GM18526 (cell line): ENCODE results near the gene GOLGA6L10.
"Not testable (repeated sequence)": the region's sequence is repeated elsewhere in the genome, so short reads cannot be mapped to it uniquely, and the experiment has no call there.

Experiments
- POLR2A ChIP-seq: IDR thresholded peaks from 3 replicates; pipeline ENCODE4 v1.6.1; 2011; ENCODE audit not compliant: insufficient read length; ENCODE audit errors: extremely low read depth

Gene GOLGA6L10, protein sequence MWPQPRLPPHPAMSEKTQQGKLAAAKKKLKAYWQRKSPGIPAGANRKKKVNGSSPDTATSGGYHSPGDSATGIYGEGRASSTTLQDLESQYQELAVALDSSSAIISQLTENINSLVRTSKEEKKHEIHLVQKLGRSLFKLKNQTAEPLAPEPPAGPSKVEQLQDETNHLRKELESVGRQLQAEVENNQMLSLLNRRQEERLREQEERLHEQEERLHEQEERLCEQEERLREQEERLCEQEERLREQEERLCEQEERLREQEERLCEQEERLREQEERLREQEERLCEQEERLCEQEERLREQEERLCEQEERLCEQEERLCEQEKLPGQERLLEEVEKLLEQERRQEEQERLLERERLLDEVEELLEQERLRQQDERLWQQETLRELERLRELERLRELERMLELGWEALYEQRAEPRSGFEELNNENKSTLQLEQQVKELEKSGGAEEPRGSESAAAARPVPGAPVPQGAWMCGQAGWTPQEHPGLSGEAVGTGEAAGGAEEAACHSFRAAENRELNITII

DNA sequence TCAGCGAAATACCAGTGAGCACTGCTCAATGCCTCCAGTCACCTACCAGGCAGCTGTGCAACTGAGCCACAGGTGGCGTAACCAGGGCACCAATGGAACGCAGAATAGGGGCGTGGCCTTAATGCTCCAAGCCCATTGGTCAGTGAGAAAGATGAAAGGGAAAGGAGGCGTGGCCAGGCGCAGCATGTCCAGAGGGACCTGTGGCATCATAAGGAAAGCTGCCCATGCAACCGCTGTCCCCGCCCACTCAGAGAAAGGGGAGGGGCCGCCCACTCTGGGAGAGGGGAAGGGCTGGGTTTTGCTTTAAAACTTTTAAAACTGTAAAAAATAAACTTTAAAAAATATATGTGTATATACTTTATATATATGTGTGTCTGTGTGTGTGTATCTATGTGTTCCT, at the start of gene GOLGA6L10:
Gene GOLGA6L10, minus strand, starts transcription at position 101 of the 400 bp plus-strand sequence. Its CDS starts 100 bp downstream, at position 1.
- not testable (repeated sequence) for TF ChIP-seq POLR2A

- no peak for TF ChIP-seq POLR2A
These were observed 49.5 kb upstream of the GOLGA6L10 start for GRCh38 chr15:82398785-82399184.

- no peak for TF ChIP-seq POLR2A
These were observed 48.5 kb upstream of the GOLGA6L10 start for GRCh38 chr15:82397817-82398216.

GRCh38 chr15:82393671-82394070, 44.4 kb upstream of the GOLGA6L10 start:
- no peak for TF ChIP-seq POLR2A

- no peak for TF ChIP-seq POLR2A
These were observed 22.4 kb upstream of the GOLGA6L10 start for GRCh38 chr15:82371656-82372055.

- no peak for TF ChIP-seq POLR2A
These were observed 32.2 kb downstream of the GOLGA6L10 start for GRCh38 chr15:82317091-82317489.

DNA sequence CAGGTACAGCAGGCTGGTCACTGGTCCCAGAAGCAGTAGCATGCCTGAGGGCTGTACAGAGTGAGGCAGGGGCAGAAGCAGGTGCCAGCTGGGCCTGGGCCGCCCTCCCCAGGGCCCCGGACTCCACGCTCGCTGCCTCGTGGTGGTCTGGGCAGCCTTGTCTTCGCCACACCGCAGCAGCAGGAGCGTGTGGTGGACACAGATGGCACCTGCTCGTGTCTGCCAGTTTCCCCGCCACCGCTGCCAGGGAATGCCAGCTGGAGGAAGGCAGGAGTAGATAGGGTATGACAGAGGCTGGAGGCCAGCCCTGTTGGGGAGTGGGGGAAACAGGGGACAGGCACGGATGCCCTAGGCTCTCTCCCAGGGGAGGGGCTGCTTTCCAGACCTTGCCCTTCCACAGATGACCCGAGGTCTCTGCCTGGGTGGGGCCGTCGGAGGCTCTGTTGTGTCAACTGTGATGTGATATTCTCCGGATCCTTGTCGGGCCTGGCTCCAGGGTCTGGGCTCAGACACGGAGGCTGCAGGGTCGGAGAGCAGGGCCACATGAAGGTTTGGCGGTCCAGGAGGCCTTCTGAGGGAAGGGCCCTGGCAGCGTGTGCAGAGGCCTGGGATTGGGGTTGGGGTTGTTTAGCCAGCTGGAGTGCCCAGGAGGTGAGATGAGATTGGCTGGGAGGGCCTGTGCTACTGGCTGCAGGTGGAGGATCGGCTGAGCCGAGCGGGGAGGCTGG, 33.6 kb downstream of the GOLGA6L10 start:
- TF ChIP-seq POLR2A: no peak

DNA sequence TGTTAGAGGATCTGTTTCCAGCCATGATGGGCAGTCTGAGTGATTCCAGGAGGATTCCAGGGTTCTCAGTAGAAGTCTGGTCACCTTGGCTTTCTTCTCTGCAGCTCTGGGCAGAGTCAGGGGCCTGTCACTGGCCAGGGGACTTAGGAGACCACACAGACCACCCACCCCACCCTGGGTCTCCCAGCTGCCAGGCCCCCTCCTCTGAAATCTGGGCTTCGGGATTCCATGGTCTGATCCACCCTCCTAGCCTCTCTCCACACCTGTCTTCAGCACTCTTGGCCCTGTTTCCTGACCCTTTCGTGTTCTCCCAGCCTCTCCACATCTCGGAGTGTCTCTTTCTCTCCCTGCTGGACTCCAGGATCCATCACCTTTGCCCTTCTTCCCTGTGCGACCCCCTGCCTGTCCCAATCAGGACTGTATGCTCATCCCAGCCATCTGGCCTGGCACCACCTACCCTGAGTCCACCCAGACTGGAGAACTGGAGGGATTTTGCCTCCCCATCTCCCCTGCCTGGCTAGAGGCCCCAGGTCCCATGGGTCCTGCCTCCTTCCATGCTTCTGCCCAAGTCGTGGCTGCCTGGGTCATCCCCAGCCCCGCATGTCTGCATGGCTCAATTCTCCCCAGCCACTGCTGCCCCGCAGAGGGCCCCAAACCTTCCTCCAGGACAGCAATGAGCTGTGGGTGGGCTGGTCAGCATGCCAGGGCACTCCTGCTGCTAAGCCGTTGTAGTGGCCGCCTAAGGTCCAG, 34.3 kb downstream of the GOLGA6L10 start:
- TF ChIP-seq POLR2A: no peak

GRCh38 chr15:82313446-82313845, 35.8 kb downstream of the GOLGA6L10 start:
- TF ChIP-seq POLR2A: no peak

GRCh38 chr15:82312586-82313349, 36.5 kb downstream of the GOLGA6L10 start:
- TF ChIP-seq POLR2A: no peak

GRCh38 chr15:82309802-82310201, 39.5 kb downstream of the GOLGA6L10 start:
- TF ChIP-seq POLR2A: no peak

DNA sequence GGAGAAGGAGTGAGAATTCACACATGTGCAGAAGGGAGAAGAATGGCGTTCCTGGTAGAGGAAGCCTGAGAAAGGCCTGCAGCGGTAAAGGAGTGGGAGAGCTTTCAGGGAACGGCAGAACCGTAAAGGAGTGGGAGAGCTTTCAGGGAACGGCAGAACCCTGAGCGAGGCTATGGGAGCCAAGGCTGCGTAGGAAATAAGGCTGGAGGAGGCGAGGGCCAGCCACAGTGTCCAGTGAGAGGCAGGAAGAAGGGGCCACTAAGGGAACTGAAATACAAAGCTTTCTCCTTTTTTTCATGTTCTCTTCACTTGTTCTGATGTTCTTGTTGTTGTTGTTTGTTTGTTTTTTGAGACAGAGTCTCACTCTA, 41.6 kb downstream of the GOLGA6L10 start:
- no peak for TF ChIP-seq POLR2A

- TF ChIP-seq POLR2A: no peak
These were observed 42.2 kb downstream of the GOLGA6L10 start for GRCh38 chr15:82306791-82307713.

- TF ChIP-seq POLR2A: no peak
These were observed 43.6 kb downstream of the GOLGA6L10 start for GRCh38 chr15:82305621-82306048.

DNA sequence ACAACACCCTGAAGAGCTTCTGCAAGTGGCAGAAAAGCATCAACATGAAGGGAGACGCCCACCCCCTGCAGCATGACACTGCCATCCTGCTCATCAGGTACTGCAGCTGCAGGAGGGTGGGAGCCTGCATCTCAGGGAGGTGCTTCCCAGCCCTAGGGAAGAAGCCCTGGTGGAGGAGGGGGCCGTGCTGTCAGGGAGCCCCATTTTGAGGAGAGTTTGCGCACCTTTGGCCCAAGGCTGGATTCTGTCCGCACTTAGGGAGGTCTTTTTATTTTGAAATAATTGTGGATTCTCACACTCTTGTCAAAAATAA, 44.5 kb downstream of the GOLGA6L10 start:
- no peak for TF ChIP-seq POLR2A
